PC-3 (cell line): ENCODE measurements around the gene KLK1. TPM values are rescaled to one million over a fixed set of nuclear protein-coding genes. Genes with fewer than 3 reads are reported as not detected.

Experiments
- ATAC-seq: fragments of 200-7000 bp; cut with Tn5 transposase; 2 replicates; pipeline ENCODE4 v1.9.1; 2020; ENCODE audit warnings: mild to moderate bottlenecking, moderate library complexity
- BruUV-seq: library from RNA; stranded (reverse); fragments of 400-500 nt; replicated peaks from 2 replicates; lab custom pipeline; 2021; lab: Mats Ljungman, UMichigan
- CTCF ChIA-PET: fragments of 300-600 bp; sonication (Branson Sonifier 250); formaldehyde crosslinking; loops from one replicate; lab custom pipeline; 2022; ENCODE audit warnings: antibody characterized with exemption; lab: Charles Lee
- POLR2A ChIA-PET: fragments of 300-600 bp; sonication (Branson Sonifier 250); formaldehyde crosslinking; loops from one replicate; lab custom pipeline; 2022; ENCODE audit warnings: antibody characterized with exemption; ENCODE audit not compliant: unreplicated experiment; lab: Charles Lee
- DNase-seq: peaks from one replicate; pipeline ENCODE4 v3.0.0-alpha.2; 2015
- H2AFZ ChIP-seq: fragments of 300-600 bp; sonication (generic); 2 replicates; pipeline ENCODE4 v1.6.0; 2016; ENCODE audit warnings: antibody characterized with exemption, low read length
- H3F3A ChIP-seq: fragments of 300-600 bp; sonication (generic); one replicate; pipeline ENCODE4 v1.6.0; 2017; ENCODE audit warnings: antibody characterized with exemption, low read length, control low read depth, mild to moderate bottlenecking; ENCODE audit not compliant: unreplicated experiment
- H3K27ac ChIP-seq: fragments of 300-600 bp; sonication (generic); 2 replicates; pipeline ENCODE4 v1.5.1; 2016; ENCODE audit warnings: mild to moderate bottlenecking, low read length
- H3K27me3 ChIP-seq: fragments of 300-600 bp; sonication (generic); 2 replicates; pipeline ENCODE4 v1.6.1; 2016; ENCODE audit warnings: low read length, mixed read lengths
- H3K36me3 ChIP-seq: fragments of 300-600 bp; sonication (generic); 2 replicates; pipeline ENCODE4 v1.6.1; 2016; ENCODE audit warnings: low read depth, mixed run types, low read length, mixed read lengths
- H3K4me1 ChIP-seq: fragments of 300-600 bp; sonication (generic); 2 replicates; pipeline ENCODE4 v1.5.1; 2016; ENCODE audit warnings: low read length; ENCODE audit not compliant: insufficient read depth
- H3K4me2 ChIP-seq: fragments of 300-600 bp; sonication (generic); 2 replicates; pipeline ENCODE4 v1.6.0; 2016; ENCODE audit warnings: low read length
- H3K4me3 ChIP-seq: fragments of 300-600 bp; sonication (generic); 2 replicates; pipeline ENCODE4 v1.5.1; 2016; ENCODE audit warnings: mild to moderate bottlenecking, low read length, mixed read lengths
- H3K79me2 ChIP-seq: fragments of 300-600 bp; sonication (generic); 2 replicates; pipeline ENCODE4 v1.6.1; 2017; ENCODE audit warnings: low read length, mixed read lengths
- H3K9ac ChIP-seq: fragments of 300-600 bp; sonication (generic); 2 replicates; pipeline ENCODE4 v1.6.0; 2016; ENCODE audit warnings: mild to moderate bottlenecking, low read length
- H3K9me2 ChIP-seq: fragments of 300-600 bp; sonication (generic); replicated peaks from 2 replicates; pipeline ENCODE4 v1.6.1; 2016; ENCODE audit warnings: mixed run types, low read length, mixed read lengths
- H3K9me3 ChIP-seq: fragments of 300-600 bp; sonication (generic); 2 replicates; pipeline ENCODE4 v1.6.1; 2016; ENCODE audit warnings: low read length, mixed read lengths
- H4K20me1 ChIP-seq: fragments of 300-600 bp; sonication (generic); 2 replicates; pipeline ENCODE4 v1.6.1; 2016; ENCODE audit warnings: low read length, mixed read lengths
- CTCF ChIP-seq: fragments of 300-600 bp; sonication (generic); conservative IDR thresholded peaks from 2 replicates; pipeline ENCODE4 v1.5.1; 2017; ENCODE audit warnings: antibody characterized with exemption, low read depth, mild to moderate bottlenecking, low read length
- EZH2 ChIP-seq: fragments of 300-600 bp; sonication (generic); IDR thresholded peaks from one replicate; pipeline ENCODE4 v1.6.1; 2017; ENCODE audit warnings: antibody characterized with exemption, mild to moderate bottlenecking, low read length; ENCODE audit not compliant: unreplicated experiment
- EZH2phosphoT487 ChIP-seq: fragments of 300-600 bp; sonication (generic); IDR thresholded peaks from 2 replicates; pipeline ENCODE4 v1.6.1; 2018; ENCODE audit warnings: mild to moderate bottlenecking, antibody characterized with exemption, low read length, borderline replicate concordance
- intact Hi-C: fragments of 100-400 bp; cut with micrococcal nuclease; formaldehyde crosslinking; loops from 2 replicates; pipeline ENCODE4 v1.9.0; 2023
- total RNA-seq: library from RNA; depleted of rRNA; stranded (reverse); fragments of >200 nt; gene quantifications from 2 replicates; pipeline ENCODE4 v1.2.3, GENCODE V29; 2014

The KLK1 gene
- total RNA-seq, 1 experiment from 2014 or later, result not detected

DNA sequence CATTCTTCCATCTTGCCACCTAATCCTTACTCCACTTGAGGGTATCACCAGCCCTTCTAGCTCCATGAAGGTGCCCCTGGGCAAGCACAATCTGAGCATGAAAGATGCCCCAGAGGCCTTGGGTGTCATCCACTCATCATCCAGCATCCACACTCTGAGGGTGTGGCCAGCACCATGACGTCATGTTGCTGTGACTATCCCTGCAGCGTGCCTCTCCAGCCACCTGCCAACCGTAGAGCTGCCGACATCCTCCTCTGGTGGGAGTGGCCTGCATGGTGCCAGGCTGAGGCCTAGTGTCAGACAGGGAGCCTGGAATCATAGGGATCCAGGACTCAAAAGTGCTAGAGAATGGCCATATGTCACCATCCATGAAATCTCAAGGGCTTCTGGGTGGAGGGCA is 28.0 kb upstream of the KLK1 start:
- intact Hi-C loops, result no loop called here
- Histone ChIP-seq H3K9me2 (no peaks in the 10 kb centered on the region), H2AFZ (no peak overlapping the region), H3K4me2 (no peak overlapping the region), H3F3A (no peaks in the 10 kb centered on the region), H3K4me1 (no peaks in the 10 kb centered on the region), H3K79me2 (no peaks in the 10 kb centered on the region), H3K27me3 (peaks cover 76% of the 10 kb centered on the region), H3K9me3 (no peaks in the 10 kb centered on the region), H4K20me1 (no peaks in the 10 kb centered on the region), H3K36me3 (no peaks in the 10 kb centered on the region), H3K4me3 (no peak overlapping the region), H3K27ac (no peak overlapping the region), H3K9ac (no peak overlapping the region)
- ATAC-seq (no peak), DNase-seq (no peak)
- ChIA-PET CTCF (no interaction called here), POLR2A (no interaction called here)
- no TSS peak for BruUV-seq
- TF ChIP-seq EZH2 (no peak), EZH2phosphoT487 (no peak), CTCF (no peak)

DNA sequence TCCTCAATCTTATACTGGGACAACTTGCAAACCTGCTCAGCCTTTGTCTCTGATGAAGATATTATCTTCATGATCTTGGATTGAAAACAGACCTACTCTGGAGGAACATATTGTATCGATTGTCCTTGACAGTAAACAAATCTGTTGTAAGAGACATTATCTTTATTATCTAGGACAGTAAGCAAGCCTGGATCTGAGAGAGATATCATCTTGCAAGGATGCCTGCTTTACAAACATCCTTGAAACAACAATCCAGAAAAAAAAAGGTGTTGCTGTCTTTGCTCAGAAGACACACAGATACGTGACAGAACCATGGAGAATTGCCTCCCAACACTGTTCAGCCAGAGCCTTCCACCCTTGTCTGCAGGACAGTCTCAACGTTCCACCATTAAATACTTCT is 27.2 kb upstream of the KLK1 start:
- POLR2A ChIA-PET, result no interaction called here
- no TSS peak for BruUV-seq
- Histone ChIP-seq H3K36me3 (no peaks in the 10 kb centered on the region), H3K9me3 (no peaks in the 10 kb centered on the region), H3K79me2 (no peaks in the 10 kb centered on the region), H4K20me1 (no peaks in the 10 kb centered on the region), H2AFZ (no peak overlapping the region), H3K9me2 (no peaks in the 10 kb centered on the region), H3K27ac (no peak overlapping the region), H3K27me3 (peaks cover 76% of the 10 kb centered on the region), H3K9ac (no peak overlapping the region), H3K4me3 (no peak overlapping the region), H3K4me1 (no peaks in the 10 kb centered on the region), H3F3A (no peaks in the 10 kb centered on the region), H3K4me2 (no peak overlapping the region)
- intact Hi-C loops, result no loop called here
- DNase-seq (no peak), ATAC-seq (no peak)
- no peak for TF ChIP-seq EZH2
- no peak for TF ChIP-seq EZH2phosphoT487
- no peak for TF ChIP-seq CTCF
- CTCF ChIA-PET, result no interaction called here

- DNase-seq, result no peak
- no peaks in the 10 kb centered on the region for H4K20me1 ChIP-seq
- no peak overlapping the region for H2AFZ ChIP-seq
- peaks cover 6% of the 10 kb centered on the region; the same call in 1 of the 2 replicates for H3K9me3 ChIP-seq
- ChIA-PET CTCF (no interaction called here), POLR2A (interaction anchor here (0.5 kb wide), 1 partner anchor 120 kb away, joined by 6 read pairs; no protein-coding TSS in a partner anchor)
- H3K79me2 ChIP-seq, result no peaks in the 10 kb centered on the region
- H3K9me2 ChIP-seq, result no peaks in the 10 kb centered on the region
- no peak overlapping the region for H3K4me3 ChIP-seq
- intact Hi-C loops, result no loop called here
- H3K27me3 ChIP-seq, result peaks cover 80% of the 10 kb centered on the region
- TF ChIP-seq EZH2phosphoT487 (no peak), CTCF (no peak)
- no TSS peak for BruUV-seq
- H3F3A ChIP-seq, result no peaks in the 10 kb centered on the region
- no peaks in the 10 kb centered on the region for H3K36me3 ChIP-seq
- ATAC-seq, result no peak
- no peak overlapping the region for H3K4me2 ChIP-seq
- no peak overlapping the region for H3K9ac ChIP-seq
- no peaks in the 10 kb centered on the region for H3K4me1 ChIP-seq
- H3K27ac ChIP-seq, result no peak overlapping the region
These were observed 20.8 kb upstream of the KLK1 start for GRCh38 chr19:50844296-50844935.
